Stimulated activated naive CD8-positive, alpha-beta T cell treated with anti-CD3 and anti-CD28 coated beads, Interleukin-15, amount 100 ng/mL, for 72 hours (primary cell): ENCODE measurements around the gene NPPC.

Source experiments
- ATAC-seq: fragments of 150-1000 bp; cut with Tn5 transposase; 2 replicates; pipeline ENCODE4 v1.10.0; 2021; ENCODE audit warnings: mild to moderate bottlenecking, moderate library complexity
- DNase-seq, 2 donors: peaks; one replicate each; pipeline ENCODE4 v3.0.0; 2021 to 2022
- H3K27ac Mint-ChIP-seq, 2 donors: one replicate each; pipeline ENCODE4 v1.8.0; 2022; ENCODE audit warnings: mild to moderate bottlenecking in 2 of 2, mixed read lengths in 2 of 2, moderate library complexity in 2 of 2
- H3K27me3 Mint-ChIP-seq: one replicate; pipeline ENCODE4 v1.8.0; 2022; ENCODE audit warnings: mixed read lengths
- H3K4me1 Mint-ChIP-seq: one replicate; pipeline ENCODE4 v1.8.0; 2022; ENCODE audit warnings: mild to moderate bottlenecking, mixed read lengths
- H3K4me3 Mint-ChIP-seq, 2 donors: one replicate each; pipeline ENCODE4 v1.8.0; 2022; ENCODE audit warnings: mild to moderate bottlenecking in 2 of 2, mixed read lengths in 2 of 2, moderate library complexity in 1 of 2
- H3K9me3 Mint-ChIP-seq, 2 donors: one replicate each; pipeline ENCODE4 v1.8.0; 2022; ENCODE audit warnings: mixed read lengths in 2 of 2

NPPC gene

DNA sequence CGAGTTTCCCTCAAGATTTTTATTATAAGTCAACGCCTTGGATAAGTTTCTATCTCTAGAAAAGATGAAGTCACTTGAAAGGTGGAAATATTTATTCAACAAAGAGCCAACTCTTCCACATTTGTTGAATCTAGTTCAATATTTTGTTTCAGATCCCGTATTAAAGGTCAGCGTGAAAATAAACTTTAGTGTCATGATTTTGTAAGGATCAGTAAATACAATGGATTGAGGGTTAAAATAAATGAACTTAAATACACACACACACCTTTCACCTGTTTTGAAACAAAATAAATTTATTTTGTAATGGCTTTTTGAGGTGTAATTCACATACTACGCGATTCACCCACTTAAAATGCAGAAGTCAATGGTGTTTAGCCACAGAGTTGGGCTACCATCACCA lies 16.0 kb upstream of the NPPC start:
- ATAC-seq = no peak
- Mint-ChIP-seq H3K27me3 (peaks cover 9% of the 10 kb centered on the region), H3K4me3 (no peak overlapping the region), H3K9me3 (no peaks in the 10 kb centered on the region), H3K27ac (no peak overlapping the region), H3K4me1 (peaks cover 6% of the 10 kb centered on the region)
- DNase-seq = no peak

DNA sequence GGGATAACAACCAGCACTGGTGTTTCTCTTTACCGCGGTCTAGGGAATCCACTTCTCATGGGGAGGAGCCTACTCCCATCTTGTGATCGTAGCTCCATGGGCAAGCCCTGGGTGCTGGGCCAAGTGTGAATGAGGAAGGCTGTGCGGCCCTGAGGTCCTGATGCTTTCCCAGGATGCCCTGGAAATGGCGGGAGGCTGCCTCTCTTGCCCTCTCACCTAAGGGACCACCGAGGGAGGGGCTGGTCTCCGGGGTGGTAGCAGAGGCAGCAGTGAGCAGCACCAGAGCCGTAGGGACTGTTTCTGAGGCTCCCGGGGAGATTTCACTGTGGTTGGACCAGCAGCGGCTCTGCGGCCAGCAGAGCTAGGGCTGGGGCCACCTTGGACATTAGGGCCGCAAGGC lies 15.5 kb upstream of the NPPC start:
- Mint-ChIP-seq H3K4me3 (no peak overlapping the region), H3K27me3 (peaks cover 9% of the 10 kb centered on the region), H3K27ac (no peak overlapping the region), H3K4me1 (peaks cover 11% of the 10 kb centered on the region), H3K9me3 (no peaks in the 10 kb centered on the region)
- no peak for ATAC-seq
- DNase-seq = no peak

DNA sequence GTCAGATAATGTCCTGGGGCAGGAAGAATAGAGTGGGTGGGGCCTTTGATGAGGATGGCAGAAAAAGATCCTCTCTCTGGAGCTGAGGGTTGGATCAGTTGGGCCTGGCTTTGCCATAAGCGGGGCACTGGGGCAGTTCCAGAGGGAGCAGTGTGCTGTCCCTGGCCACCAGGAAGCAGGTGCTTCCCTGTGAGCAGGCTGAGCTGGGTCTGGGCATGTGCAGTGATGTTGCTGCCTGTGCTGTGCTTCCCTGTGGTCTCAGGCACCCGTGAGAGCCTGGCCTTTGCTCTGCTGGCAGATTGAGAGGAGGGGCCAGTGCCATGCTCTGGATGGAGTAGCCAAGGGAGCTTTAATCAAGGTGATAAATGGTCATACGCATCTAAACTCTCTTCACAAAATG lies 14.6 kb upstream of the NPPC start:
- Mint-ChIP-seq H3K27ac (no peak overlapping the region), H3K9me3 (no peaks in the 10 kb centered on the region), H3K4me1 (peaks cover 19% of the 10 kb centered on the region), H3K27me3 (peaks cover 9% of the 10 kb centered on the region), H3K4me3 (no peak overlapping the region)
- DNase-seq (no peak), ATAC-seq (no peak)

GRCh38 chr2:231939022-231939421 lies 12.8 kb upstream of the NPPC start:
- H3K9me3 Mint-ChIP-seq = no peaks in the 10 kb centered on the region
- DNase-seq (no peak), ATAC-seq (no peak)
- no peak overlapping the region for H3K4me3 Mint-ChIP-seq
- no peak overlapping the region for H3K27ac Mint-ChIP-seq
- H3K27me3 Mint-ChIP-seq = peaks cover 9% of the 10 kb centered on the region
- H3K4me1 Mint-ChIP-seq = peaks cover 19% of the 10 kb centered on the region

DNA sequence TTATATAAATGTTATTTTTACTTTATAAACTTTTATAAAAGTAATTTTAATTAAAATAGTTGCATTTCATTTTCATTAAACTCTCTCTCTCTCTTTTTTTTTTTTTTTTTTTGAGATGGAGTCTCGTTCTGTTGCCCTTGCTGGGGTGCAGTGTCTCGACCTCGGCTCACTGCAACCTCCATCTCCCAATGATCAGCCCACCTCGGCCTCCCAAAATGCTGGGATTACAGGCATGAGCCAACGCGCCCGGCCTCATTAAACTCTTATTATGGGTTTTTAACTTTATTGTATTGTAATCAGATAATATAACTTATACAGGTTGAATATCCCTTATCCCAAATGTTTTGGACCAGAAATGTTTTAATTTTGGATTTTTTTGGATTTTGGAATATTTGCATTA lies 10.9 kb upstream of the NPPC start:
- DNase-seq (no peak), ATAC-seq (no peak)
- H3K4me3 Mint-ChIP-seq = no peak overlapping the region
- H3K9me3 Mint-ChIP-seq = no peaks in the 10 kb centered on the region
- H3K27ac Mint-ChIP-seq = no peak overlapping the region
- H3K4me1 Mint-ChIP-seq = peaks cover 19% of the 10 kb centered on the region
- peaks cover 9% of the 10 kb centered on the region for H3K27me3 Mint-ChIP-seq

- H3K27me3 Mint-ChIP-seq = peaks cover 6% of the 10 kb centered on the region
- ATAC-seq = peak; percentile 90
- DNase-seq = peak in 1 of 2 donors; percentile 30
- H3K4me1 Mint-ChIP-seq = peaks cover 19% of the 10 kb centered on the region
- H3K4me3 Mint-ChIP-seq = no peak overlapping the region
- no peaks in the 10 kb centered on the region for H3K9me3 Mint-ChIP-seq
- peak overlapping the region in 1 of 2 donors; percentile 66 for H3K27ac Mint-ChIP-seq
These were observed 10.3 kb upstream of the NPPC start for GRCh38 chr2:231936491-231936890.

GRCh38 chr2:231935815-231936214 lies 9.6 kb upstream of the NPPC start:
- DNase-seq (no peak), ATAC-seq (no peak)
- peaks cover 17% of the 10 kb centered on the region for H3K4me1 Mint-ChIP-seq
- H3K9me3 Mint-ChIP-seq = no peaks in the 10 kb centered on the region
- H3K4me3 Mint-ChIP-seq = no peak overlapping the region
- H3K27me3 Mint-ChIP-seq = no peaks in the 10 kb centered on the region
- no peak overlapping the region for H3K27ac Mint-ChIP-seq

- Mint-ChIP-seq H3K9me3 (no peaks in the 10 kb centered on the region), H3K4me3 (no peak overlapping the region), H3K27me3 (peaks cover 3% of the 10 kb centered on the region), H3K27ac (no peak overlapping the region), H3K4me1 (peaks cover 14% of the 10 kb centered on the region)
- no peak for DNase-seq
- ATAC-seq = no peak
These were observed 9.0 kb upstream of the NPPC start for GRCh38 chr2:231935207-231935524.

- peak overlapping the region in 1 of 2 donors; percentile 71 for H3K27ac Mint-ChIP-seq
- H3K27me3 Mint-ChIP-seq = peaks cover 9% of the 10 kb centered on the region
- no peak for DNase-seq
- no peak for ATAC-seq
- no peaks in the 10 kb centered on the region for H3K9me3 Mint-ChIP-seq
- H3K4me1 Mint-ChIP-seq = peaks cover 14% of the 10 kb centered on the region
- no peak overlapping the region for H3K4me3 Mint-ChIP-seq
These were observed 8.4 kb upstream of the NPPC start for GRCh38 chr2:231934441-231935206.

- H3K4me1 Mint-ChIP-seq = peaks cover 14% of the 10 kb centered on the region
- DNase-seq (no peak), ATAC-seq (no peak)
- no peak overlapping the region for H3K4me3 Mint-ChIP-seq
- peaks cover 15% of the 10 kb centered on the region for H3K27me3 Mint-ChIP-seq
- peak overlapping the region in 1 of 2 donors; percentile 71 for H3K27ac Mint-ChIP-seq
- H3K9me3 Mint-ChIP-seq = no peaks in the 10 kb centered on the region
These were observed 7.8 kb upstream of the NPPC start for GRCh38 chr2:231933916-231934401.

DNA sequence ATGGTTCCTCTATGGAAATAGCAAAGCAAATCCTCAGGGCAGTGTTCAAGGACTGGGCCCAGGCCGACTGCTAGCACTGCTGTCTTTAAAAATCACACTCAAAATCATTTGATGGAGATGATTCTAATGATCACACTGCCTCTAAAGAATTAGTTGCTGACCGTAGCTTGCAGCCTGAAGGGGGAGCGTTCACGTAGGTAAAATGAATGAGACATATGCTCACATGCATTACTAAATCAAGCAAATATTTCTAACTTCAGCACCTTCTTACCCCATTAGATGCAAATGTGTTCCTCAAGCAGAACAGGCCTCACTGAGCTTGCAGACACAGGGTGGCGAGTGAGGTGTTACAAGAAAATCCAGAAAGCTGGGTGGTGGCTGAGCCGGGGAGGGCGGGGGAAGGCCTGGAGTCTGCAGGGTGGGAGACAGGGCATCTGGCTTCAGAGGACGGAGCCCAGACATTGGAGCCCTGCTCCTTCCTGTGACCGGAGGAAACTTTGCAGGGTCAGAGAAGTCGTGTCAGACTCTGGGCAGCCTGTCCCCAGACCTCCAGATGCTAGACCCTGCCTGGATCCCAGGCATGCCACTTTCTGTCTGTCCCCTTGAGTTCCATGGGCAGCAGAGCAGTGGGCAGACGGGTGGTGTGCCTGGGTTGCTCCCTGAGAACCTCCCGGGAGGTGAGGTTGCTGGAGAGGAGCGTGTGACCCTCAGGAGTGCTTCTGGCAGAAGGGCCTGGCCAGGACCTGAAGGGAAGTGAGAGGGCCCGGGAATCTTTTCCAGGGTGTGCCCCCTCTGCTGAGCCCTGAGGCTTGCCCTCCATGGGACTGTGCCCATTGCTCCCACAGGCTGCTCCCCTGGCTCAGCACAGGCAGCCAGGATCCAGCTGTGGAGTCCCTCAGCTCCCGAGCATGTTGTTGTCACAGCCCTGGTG lies 7.1 kb upstream of the NPPC start:
- Mint-ChIP-seq H3K4me3 (no peak overlapping the region), H3K9me3 (no peaks in the 10 kb centered on the region), H3K27ac (no peak overlapping the region), H3K4me1 (peaks cover 14% of the 10 kb centered on the region), H3K27me3 (peaks cover 22% of the 10 kb centered on the region)
- no peak for ATAC-seq
- DNase-seq = no peak

- Mint-ChIP-seq H3K4me1 (peaks cover 18% of the 10 kb centered on the region), H3K4me3 (no peak overlapping the region), H3K27ac (no peak overlapping the region), H3K9me3 (no peaks in the 10 kb centered on the region), H3K27me3 (peaks cover 28% of the 10 kb centered on the region)
- no peak for ATAC-seq
- no peak for DNase-seq
These were observed 6.4 kb upstream of the NPPC start for GRCh38 chr2:231932711-231932970.

DNA sequence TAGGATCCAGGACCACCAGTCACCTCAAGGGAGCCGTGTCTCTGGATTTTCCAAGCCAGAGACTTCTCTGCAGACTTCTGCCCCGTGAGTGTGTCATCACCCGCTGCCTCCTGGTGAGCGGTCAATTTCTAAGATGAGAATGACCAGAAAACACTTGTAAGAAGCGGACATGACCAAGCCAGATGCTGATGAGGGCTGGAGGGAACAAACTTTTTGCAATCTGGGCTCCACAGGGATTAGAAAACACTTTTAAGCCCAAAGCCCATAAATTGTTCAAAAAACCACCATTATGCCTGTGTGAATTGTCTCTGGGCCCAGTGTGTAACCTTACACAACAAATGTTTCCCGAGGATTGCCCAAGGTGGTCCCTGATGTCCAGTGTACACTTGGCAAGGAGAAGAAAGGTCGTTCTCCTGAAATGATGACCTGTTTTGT lies 5.3 kb upstream of the NPPC start:
- H3K27ac Mint-ChIP-seq = no peak overlapping the region
- no peak for DNase-seq
- no peak overlapping the region for H3K4me3 Mint-ChIP-seq
- peaks cover 21% of the 10 kb centered on the region for H3K4me1 Mint-ChIP-seq
- peaks cover 40% of the 10 kb centered on the region for H3K27me3 Mint-ChIP-seq
- no peak for ATAC-seq
- H3K9me3 Mint-ChIP-seq = no peaks in the 10 kb centered on the region

GRCh38 chr2:231930593-231931281 lies 4.5 kb upstream of the NPPC start:
- peaks cover 45% of the 10 kb centered on the region for H3K27me3 Mint-ChIP-seq
- H3K4me3 Mint-ChIP-seq = no peak overlapping the region
- H3K27ac Mint-ChIP-seq = no peak overlapping the region
- DNase-seq (no peak), ATAC-seq (no peak)
- peaks cover 16% of the 10 kb centered on the region for H3K4me1 Mint-ChIP-seq
- no peaks in the 10 kb centered on the region for H3K9me3 Mint-ChIP-seq

DNA sequence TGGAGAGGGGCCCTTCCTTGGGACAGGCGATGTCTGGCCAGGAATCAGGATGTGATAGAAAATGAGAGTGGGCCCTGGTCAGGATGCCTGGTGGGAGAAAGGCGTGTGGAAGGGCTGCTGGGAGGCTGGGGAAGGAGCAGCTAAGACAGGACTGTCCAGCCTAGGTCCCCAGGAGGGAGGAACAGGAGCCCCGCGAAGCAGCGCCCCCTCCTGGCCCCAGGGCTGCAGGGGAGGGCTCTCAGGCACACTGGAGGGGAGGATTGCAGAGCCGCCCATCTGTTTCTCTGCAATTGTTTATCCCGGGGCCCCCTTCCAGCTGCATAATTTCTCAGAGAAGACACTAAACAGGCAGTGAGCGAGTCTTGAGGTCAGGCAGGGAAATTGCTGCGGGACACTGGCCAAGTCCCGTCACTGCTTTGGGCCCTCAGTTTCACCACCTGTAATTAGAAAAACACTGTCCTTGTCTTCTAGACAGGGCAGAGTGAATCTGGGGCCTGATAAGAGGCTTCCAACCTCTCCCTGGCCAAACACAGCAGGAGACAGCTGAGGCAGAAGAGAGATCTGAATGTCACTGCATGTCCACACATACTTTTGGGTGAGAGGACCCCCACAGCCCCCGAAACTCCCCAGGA lies 3.9 kb upstream of the NPPC start:
- DNase-seq (peak in 1 of 2 donors; percentile 38), ATAC-seq (no peak)
- Mint-ChIP-seq H3K9me3 (no peaks in the 10 kb centered on the region), H3K27ac (no peak overlapping the region), H3K4me1 (peaks cover 16% of the 10 kb centered on the region), H3K4me3 (no peak overlapping the region), H3K27me3 (peaks cover 45% of the 10 kb centered on the region)
